Measurements from ENCODE around the gene CXorf49B.
"Not testable (repeated sequence)": the region's sequence is repeated elsewhere in the genome, so short reads cannot be mapped to it uniquely, and the experiment has no call there.

Gene CXorf49B

GRCh38 chrX:71763049-71763448 lies at the start of gene CXorf49B:
Gene CXorf49B, plus strand, starts transcription at chrX:71763349. Its CDS starts 75 bp downstream, at chrX:71763424.
- DNase-seq (ENCODE audit: low read depth): not testable (repeated sequence)

GRCh38 chrX:71714064-71714463 lies 49.1 kb upstream of the CXorf49B start:
- H3K4me3 ChIP-seq (ENCODE audit: low read length); DNase-seq (ENCODE audit: low read depth): not testable (repeated sequence)

More at GRCh38 chrX:71763049-71763448, at the start of gene CXorf49B:
- H3K4me3 ChIP-seq (ENCODE audit: low read length): not testable (repeated sequence)

GRCh38 chrX:71715551-71715950 lies 47.6 kb upstream of the CXorf49B start:
- not testable (repeated sequence) for DNase-seq (ENCODE audit: low read depth); H3K4me3 ChIP-seq (ENCODE audit: low read length)

GRCh38 chrX:71716323-71716722 lies 46.8 kb upstream of the CXorf49B start:
- not testable (repeated sequence) for H3K4me3 ChIP-seq (ENCODE audit: low read length); DNase-seq (ENCODE audit: low read depth)

GRCh38 chrX:71718185-71718584 lies 45.0 kb upstream of the CXorf49B start, which contains the start of gene CXorf49:
Gene CXorf49, minus strand, starts transcription at chrX:71718285. Its CDS starts 134 bp downstream, at chrX:71718151.
- DNase-seq (ENCODE audit: low read depth); H3K4me3 ChIP-seq (ENCODE audit: low read length): not testable (repeated sequence)

- DNase-seq (ENCODE audit: low read depth); H3K4me3 ChIP-seq (ENCODE audit: low read length): not testable (repeated sequence)
These were observed 44.0 kb upstream of the CXorf49B start for GRCh38 chrX:71719195-71719594.

- not testable (repeated sequence) for DNase-seq (ENCODE audit: low read depth); H3K4me3 ChIP-seq (ENCODE audit: low read length)
These were observed 42.8 kb upstream of the CXorf49B start for GRCh38 chrX:71720289-71720886.

- not testable (repeated sequence) for DNase-seq (ENCODE audit: low read depth); H3K4me3 ChIP-seq (ENCODE audit: low read length)
These were observed 2.4 kb upstream of the CXorf49B start for GRCh38 chrX:71760688-71761281.

- DNase-seq (ENCODE audit: low read depth); H3K4me3 ChIP-seq (ENCODE audit: low read length): not testable (repeated sequence)
These were observed 1.7 kb downstream of the CXorf49B start for GRCh38 chrX:71764832-71765231.

- not testable (repeated sequence) for DNase-seq (ENCODE audit: low read depth); H3K4me3 ChIP-seq (ENCODE audit: low read length)
These were observed 2.5 kb downstream of the CXorf49B start for GRCh38 chrX:71765613-71766012.

- not testable (repeated sequence) for H3K4me3 ChIP-seq (ENCODE audit: low read length); DNase-seq (ENCODE audit: low read depth)
These were observed 4.0 kb downstream of the CXorf49B start for GRCh38 chrX:71767134-71767533.

- not testable (repeated sequence) for DNase-seq (ENCODE audit: low read depth); H3K4me3 ChIP-seq (ENCODE audit: low read length)
These were observed 15.2 kb downstream of the CXorf49B start for GRCh38 chrX:71778322-71778721.

GRCh38 chrX:71782225-71782949 lies 19.2 kb downstream of the CXorf49B start:
- H3K4me3 ChIP-seq (ENCODE audit: low read length); DNase-seq (ENCODE audit: low read depth): not testable (repeated sequence)

GRCh38 chrX:71782950-71783299 lies 19.8 kb downstream of the CXorf49B start:
- not testable (repeated sequence) for H3K4me3 ChIP-seq (ENCODE audit: low read length); DNase-seq (ENCODE audit: low read depth)

GRCh38 chrX:71783569-71784347 lies 20.6 kb downstream of the CXorf49B start:
- DNase-seq (ENCODE audit: low read depth); H3K4me3 ChIP-seq (ENCODE audit: low read length): not testable (repeated sequence)

- H3K4me3 ChIP-seq (ENCODE audit: low read length); DNase-seq (ENCODE audit: low read depth): not testable (repeated sequence)
These were observed 21.3 kb downstream of the CXorf49B start for GRCh38 chrX:71784348-71784983.

GRCh38 chrX:71806450-71806849 lies 43.3 kb downstream of the CXorf49B start:
- not testable (repeated sequence) for H3K4me3 ChIP-seq (ENCODE audit: low read length); DNase-seq (ENCODE audit: low read depth)
